OCI-LY3 (cell line): ENCODE results near the gene BCAP29.

Source experiments
- H2AFZ ChIP-seq: fragments of 200-600, 300-600 bp; shearing (Covaris generic); 2 replicates; pipeline ENCODE4 v1.6.0; 2014; ENCODE audit warnings: antibody characterized with exemption, low read depth, low read length
- H3K27ac ChIP-seq: fragments of 200-600, 300-600 bp; sonication (generic); 2 replicates; pipeline ENCODE4 v1.5.1; 2014; ENCODE audit warnings: mild to moderate bottlenecking, low read length, moderate library complexity, mixed read lengths
- H3K27me3 ChIP-seq: fragments of 200-600, 300-600 bp; sonication (generic); 2 replicates; pipeline ENCODE4 v1.6.1; 2014; ENCODE audit warnings: low read depth, low read length, mixed read lengths
- H3K36me3 ChIP-seq: fragments of 200-600, 300-600 bp; sonication (generic); replicated peaks from 2 replicates; pipeline ENCODE3; 2014; ENCODE audit warnings: low read depth, low read length, mixed read lengths
- H3K4me1 ChIP-seq: fragments of 300-600, 200-600 bp; sonication (generic); 2 replicates; pipeline ENCODE4 v1.6.1; 2014; ENCODE audit warnings: low read length, mixed read lengths
- H3K4me2 ChIP-seq: fragments of 200-600, 300-600 bp; sonication (generic); 2 replicates; pipeline ENCODE4 v1.6.1; 2014; ENCODE audit warnings: low read length, mixed read lengths
- H3K4me3 ChIP-seq: fragments of 300-600, 200-600 bp; sonication (generic); 2 replicates; pipeline ENCODE4 v1.5.1; 2014; ENCODE audit warnings: antibody characterized with exemption, mild to moderate bottlenecking, low read length, moderate library complexity
- H3K79me2 ChIP-seq: fragments of 300-600, 200-600 bp; shearing (Covaris generic); 2 replicates; pipeline ENCODE4 v1.6.1; 2014; ENCODE audit warnings: mild to moderate bottlenecking, low read length, mixed read lengths
- H3K9ac ChIP-seq: fragments of 300-600, 200-600 bp; shearing (Covaris generic); 2 replicates; pipeline ENCODE4 v1.6.0; 2014; ENCODE audit warnings: mild to moderate bottlenecking, low read length, moderate library complexity
- H3K9me3 ChIP-seq: fragments of 200-600, 300-600 bp; shearing (Covaris generic); 2 replicates; pipeline ENCODE4 v1.6.1; 2014; ENCODE audit warnings: low read length, mixed read lengths; ENCODE audit not compliant: insufficient read depth
- H4K20me1 ChIP-seq: fragments of 200-600, 300-600 bp; sonication (generic); 2 replicates; pipeline ENCODE4 v1.6.1; 2016; ENCODE audit warnings: low read length, mixed read lengths; ENCODE audit not compliant: insufficient read depth
- CTCF ChIP-seq: fragments of 200-600, 300-600 bp; sonication (generic); IDR thresholded peaks from 2 replicates; pipeline ENCODE4 v1.5.1; 2014; ENCODE audit warnings: antibody characterized with exemption, low read length, low read depth
- EZH2phosphoT487 ChIP-seq: fragments of 200-600 bp; shearing (Covaris generic); IDR thresholded peaks from 2 replicates; pipeline ENCODE4 v1.6.1; 2018; ENCODE audit warnings: antibody characterized with exemption, mixed run types, low read depth

Gene BCAP29

GRCh38 chr7:107564553-107565298 is 15.3 kb upstream of the BCAP29 start:
- Histone ChIP-seq H4K20me1 (no peaks in the 10 kb centered on the region), H3K27me3 (no peaks in the 10 kb centered on the region), H3K79me2 (peaks cover 31% of the 10 kb centered on the region), H3K9ac (peak overlapping the region; percentile 70), H3K27ac (no peak overlapping the region), H2AFZ (peak overlapping the region; percentile 85), H3K9me3 (no peaks in the 10 kb centered on the region), H3K36me3 (peaks cover 3% of the 10 kb centered on the region), H3K4me3 (peak overlapping the region; percentile 92), H3K4me2 (peak overlapping the region; percentile 91), H3K4me1 (peaks cover 16% of the 10 kb centered on the region)
- TF ChIP-seq CTCF (no peak), EZH2phosphoT487 (no peak)

GRCh38 chr7:107570298-107570697 is 9.7 kb upstream of the BCAP29 start:
- H3K36me3 ChIP-seq, result peaks cover 18% of the 10 kb centered on the region
- no peak overlapping the region for H3K4me3 ChIP-seq
- no peaks in the 10 kb centered on the region for H3K9me3 ChIP-seq
- no peak overlapping the region for H3K9ac ChIP-seq
- no peaks in the 10 kb centered on the region for H3K79me2 ChIP-seq
- no peaks in the 10 kb centered on the region for H4K20me1 ChIP-seq
- H2AFZ ChIP-seq, result no peak overlapping the region
- no peaks in the 10 kb centered on the region for H3K27me3 ChIP-seq
- no peak overlapping the region for H3K27ac ChIP-seq
- TF ChIP-seq CTCF (no peak), EZH2phosphoT487 (no peak)
- H3K4me1 ChIP-seq, result no peaks in the 10 kb centered on the region
- H3K4me2 ChIP-seq, result no peak overlapping the region

GRCh38 chr7:107573537-107573936 is 6.5 kb upstream of the BCAP29 start:
- no peaks in the 10 kb centered on the region for H3K27me3 ChIP-seq
- H2AFZ ChIP-seq, result no peak overlapping the region
- H4K20me1 ChIP-seq, result no peaks in the 10 kb centered on the region
- H3K4me2 ChIP-seq, result no peak overlapping the region
- no peaks in the 10 kb centered on the region for H3K9me3 ChIP-seq
- H3K36me3 ChIP-seq, result peaks cover 19% of the 10 kb centered on the region
- no peak overlapping the region for H3K27ac ChIP-seq
- no peaks in the 10 kb centered on the region for H3K79me2 ChIP-seq
- no peak for TF ChIP-seq EZH2phosphoT487
- TF ChIP-seq CTCF, result no peak
- no peak overlapping the region for H3K4me3 ChIP-seq
- H3K9ac ChIP-seq, result no peak overlapping the region
- no peaks in the 10 kb centered on the region for H3K4me1 ChIP-seq

- peaks cover 3% of the 10 kb centered on the region; the same call in 1 of the 2 replicates for H3K4me1 ChIP-seq
- H3K4me2 ChIP-seq, result peak overlapping the region; percentile 89
- no peaks in the 10 kb centered on the region for H4K20me1 ChIP-seq
- peaks cover 9% of the 10 kb centered on the region for H3K36me3 ChIP-seq
- peak overlapping the region; percentile 86 for H3K4me3 ChIP-seq
- no peak for TF ChIP-seq CTCF
- TF ChIP-seq EZH2phosphoT487, result no peak
- H3K27me3 ChIP-seq, result no peaks in the 10 kb centered on the region
- peak overlapping the region; percentile 68 for H3K9ac ChIP-seq
- H3K27ac ChIP-seq, result no peak overlapping the region
- no peaks in the 10 kb centered on the region for H3K79me2 ChIP-seq
- H2AFZ ChIP-seq, result peak overlapping the region; percentile 81
- no peaks in the 10 kb centered on the region for H3K9me3 ChIP-seq
Measured at GRCh38 chr7:107579554-107579884, 527 bp upstream of the BCAP29 start.
